Stimulated activated memory B cell treated with anti-CD40 and anti-IgM and Interleukin-4, amounts not matched to agents 10 μg/mL and 1 μg/mL and 100 μg/mL, for 72 hours (primary cell): ENCODE measurements around the gene TGFB3.

Source experiments
- ATAC-seq: fragments of 150-1000 bp; cut with Tn5 transposase; 2 replicates; pipeline ENCODE4 v1.10.0; 2021
- H3K27ac Mint-ChIP-seq: one replicate; pipeline ENCODE4 v1.8.0; 2022; ENCODE audit warnings: mild to moderate bottlenecking, mixed read lengths
- H3K27me3 Mint-ChIP-seq: one replicate; pipeline ENCODE4 v1.8.0; 2022; ENCODE audit warnings: mixed read lengths
- H3K36me3 Mint-ChIP-seq: one replicate; pipeline ENCODE4 v1.8.0; 2022; ENCODE audit warnings: mixed read lengths
- H3K4me1 Mint-ChIP-seq: one replicate; pipeline ENCODE4 v1.8.0; 2022; ENCODE audit warnings: mixed read lengths
- H3K4me3 Mint-ChIP-seq: one replicate; pipeline ENCODE4 v1.8.0; 2022; ENCODE audit warnings: mild to moderate bottlenecking, moderate library complexity, mixed read lengths
- H3K9me3 Mint-ChIP-seq: one replicate; pipeline ENCODE4 v1.8.0; 2022; ENCODE audit warnings: mixed read lengths

TGFB3 gene

DNA sequence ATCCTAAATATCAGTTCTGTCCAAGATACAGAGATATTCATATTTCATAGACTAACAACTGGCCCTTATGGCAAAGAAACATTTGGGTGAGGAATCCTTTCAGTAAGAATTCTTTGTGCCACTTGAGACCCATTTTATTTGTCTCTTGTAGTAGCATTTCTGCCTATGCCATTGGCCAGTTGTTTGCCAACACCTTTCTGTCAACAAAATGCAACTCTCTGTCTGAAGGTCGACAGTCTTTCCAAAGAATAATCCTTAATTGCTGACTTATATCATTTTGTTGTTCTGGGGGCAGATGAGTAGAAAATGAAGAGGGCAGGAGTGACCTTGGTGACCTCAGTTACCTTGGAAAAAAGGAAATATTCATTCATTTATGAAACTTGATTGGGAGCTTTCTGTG lies 14.7 kb upstream of the TGFB3 start:
- no peaks in the 10 kb centered on the region for H3K9me3 Mint-ChIP-seq
- H3K4me3 Mint-ChIP-seq, result no peak overlapping the region
- ATAC-seq, result no peak
- no peak overlapping the region for H3K27ac Mint-ChIP-seq
- no peaks in the 10 kb centered on the region for H3K27me3 Mint-ChIP-seq
- H3K4me1 Mint-ChIP-seq, result peaks cover 11% of the 10 kb centered on the region
- H3K36me3 Mint-ChIP-seq, result peaks cover 49% of the 10 kb centered on the region

GRCh38 chr14:75995372-75996041 lies 13.7 kb upstream of the TGFB3 start:
- no peak overlapping the region for H3K27ac Mint-ChIP-seq
- ATAC-seq, result no peak
- H3K4me3 Mint-ChIP-seq, result no peak overlapping the region
- no peaks in the 10 kb centered on the region for H3K9me3 Mint-ChIP-seq
- no peaks in the 10 kb centered on the region for H3K27me3 Mint-ChIP-seq
- peaks cover 42% of the 10 kb centered on the region for H3K36me3 Mint-ChIP-seq
- H3K4me1 Mint-ChIP-seq, result peaks cover 11% of the 10 kb centered on the region

- Mint-ChIP-seq H3K36me3 (peaks cover 47% of the 10 kb centered on the region), H3K9me3 (no peaks in the 10 kb centered on the region), H3K27ac (no peak overlapping the region), H3K4me1 (peaks cover 11% of the 10 kb centered on the region), H3K27me3 (no peaks in the 10 kb centered on the region), H3K4me3 (no peak overlapping the region)
- peak; percentile 48 for ATAC-seq
Measured at GRCh38 chr14:75993567-75994041, 11.8 kb upstream of the TGFB3 start.

GRCh38 chr14:75991753-75992152 lies 10.0 kb upstream of the TGFB3 start:
- Mint-ChIP-seq H3K4me1 (peaks cover 12% of the 10 kb centered on the region), H3K27ac (no peak overlapping the region)
- no peak for ATAC-seq

GRCh38 chr14:75990297-75990696 lies 8.5 kb upstream of the TGFB3 start:
- no peak for ATAC-seq
- Mint-ChIP-seq H3K4me1 (peaks cover 20% of the 10 kb centered on the region), H3K4me3 (no peak overlapping the region), H3K27me3 (no peaks in the 10 kb centered on the region), H3K36me3 (peaks cover 23% of the 10 kb centered on the region), H3K27ac (no peak overlapping the region), H3K9me3 (no peaks in the 10 kb centered on the region)

More at GRCh38 chr14:75991753-75992152, 10.0 kb upstream of the TGFB3 start:
- Mint-ChIP-seq H3K27me3 (no peaks in the 10 kb centered on the region), H3K4me3 (no peak overlapping the region), H3K9me3 (no peaks in the 10 kb centered on the region), H3K36me3 (peaks cover 34% of the 10 kb centered on the region)

GRCh38 chr14:75989134-75989533 lies 7.3 kb upstream of the TGFB3 start:
- Mint-ChIP-seq H3K27me3 (no peaks in the 10 kb centered on the region), H3K36me3 (peaks cover 17% of the 10 kb centered on the region), H3K4me1 (peaks cover 18% of the 10 kb centered on the region), H3K9me3 (no peaks in the 10 kb centered on the region), H3K4me3 (no peak overlapping the region), H3K27ac (no peak overlapping the region)
- no peak for ATAC-seq

DNA sequence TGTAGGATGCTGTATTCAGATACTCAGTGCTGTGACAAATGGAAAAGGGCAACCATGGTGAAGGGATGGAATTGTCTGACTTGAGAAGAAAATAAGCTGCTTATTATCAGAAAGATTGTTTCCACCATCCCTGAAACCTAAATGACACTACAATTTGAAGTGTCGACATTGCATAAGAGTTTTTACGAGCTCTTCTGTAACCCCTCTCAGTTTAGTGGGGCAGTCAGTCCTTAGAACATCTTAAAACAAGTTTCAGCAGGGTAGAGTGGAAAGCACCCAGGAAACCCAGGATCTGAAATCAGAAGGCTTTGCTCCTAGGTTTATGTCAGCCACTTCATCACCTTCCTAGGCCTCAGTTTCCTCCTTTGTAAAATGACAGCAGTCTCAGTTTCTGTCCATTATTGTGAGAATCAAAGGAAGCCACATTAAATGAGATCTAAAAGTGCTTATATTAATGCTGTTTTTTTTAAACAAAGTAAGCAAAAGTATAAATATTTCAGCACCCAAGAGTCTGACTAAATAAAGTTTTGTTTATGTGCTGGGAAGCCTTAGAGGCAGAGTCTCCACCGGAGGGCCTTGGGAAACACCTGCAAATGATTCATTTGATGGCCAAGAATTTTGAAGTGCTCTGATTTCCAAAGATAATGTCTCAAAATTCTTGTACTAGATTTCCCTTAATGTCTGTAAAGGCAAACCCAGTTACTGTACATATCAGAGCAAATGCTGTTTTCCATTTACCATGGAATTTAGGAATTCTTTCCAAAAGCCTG lies 5.6 kb upstream of the TGFB3 start:
- no peak for ATAC-seq
- no peak overlapping the region for H3K4me3 Mint-ChIP-seq
- H3K27ac Mint-ChIP-seq, result no peak overlapping the region
- H3K4me1 Mint-ChIP-seq, result peaks cover 9% of the 10 kb centered on the region
- H3K36me3 Mint-ChIP-seq, result peaks cover 15% of the 10 kb centered on the region
- no peaks in the 10 kb centered on the region for H3K9me3 Mint-ChIP-seq
- no peaks in the 10 kb centered on the region for H3K27me3 Mint-ChIP-seq

GRCh38 chr14:75986439-75986765 lies 4.6 kb upstream of the TGFB3 start:
- H3K36me3 Mint-ChIP-seq, result peaks cover 15% of the 10 kb centered on the region
- H3K9me3 Mint-ChIP-seq, result no peaks in the 10 kb centered on the region
- peak overlapping the region; percentile 84 for H3K4me3 Mint-ChIP-seq
- H3K27ac Mint-ChIP-seq, result peak overlapping the region; percentile 77
- no peak for ATAC-seq
- H3K27me3 Mint-ChIP-seq, result no peaks in the 10 kb centered on the region
- peaks cover 16% of the 10 kb centered on the region for H3K4me1 Mint-ChIP-seq

DNA sequence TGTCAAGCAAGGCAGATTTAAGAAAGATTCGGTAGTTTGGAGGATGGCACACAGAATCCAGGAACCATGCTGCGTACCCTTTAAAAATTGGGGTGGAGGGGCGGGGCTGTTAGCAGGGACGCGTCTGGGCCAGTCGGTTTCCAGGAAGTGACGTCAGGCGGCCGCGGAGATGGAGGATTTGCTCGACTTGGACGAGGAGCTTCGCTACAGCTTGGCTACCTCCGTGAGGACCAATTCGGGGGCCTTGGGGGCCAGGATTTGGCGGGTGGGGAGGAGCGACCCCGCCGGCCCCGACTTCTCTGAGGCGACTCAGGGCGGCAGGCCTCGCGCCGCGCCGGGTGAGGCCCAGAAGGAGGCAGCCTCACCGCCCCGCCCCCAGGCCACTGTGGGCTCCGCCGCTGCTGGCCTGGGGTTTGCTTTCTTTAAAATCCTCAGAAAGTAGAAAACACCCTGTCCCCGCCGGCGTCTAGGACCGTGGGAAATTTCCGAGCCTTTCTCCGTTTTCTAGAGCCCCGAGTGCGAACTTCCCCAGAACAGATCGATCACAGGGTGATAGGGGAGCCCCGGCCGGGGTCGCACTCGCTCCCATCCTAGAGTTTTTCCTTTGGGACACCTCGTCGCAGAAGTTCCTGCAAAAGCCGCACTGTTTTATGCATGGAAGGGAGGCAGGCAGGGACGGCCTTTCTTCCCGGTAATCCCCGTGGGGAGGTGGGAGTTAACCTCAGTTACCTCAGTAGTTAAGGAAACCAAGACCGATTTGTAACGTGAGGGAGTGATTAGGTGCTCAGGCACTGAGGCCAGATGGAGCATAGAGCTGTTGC lies 4.0 kb upstream of the TGFB3 start, which contains the start of gene IFT43:
TSS of gene IFT43 (plus strand) at position 146 of the 821 bp plus-strand sequence. CDS start at position 170, 24 bp downstream.
- Mint-ChIP-seq H3K4me1 (peaks cover 22% of the 10 kb centered on the region), H3K9me3 (no peaks in the 10 kb centered on the region), H3K27ac (peak within 1 kb of the TSS; percentile 77), H3K36me3 (peaks cover 15% of the 10 kb centered on the region), H3K4me3 (peak within 1 kb of the TSS; percentile 84), H3K27me3 (no peaks in the 10 kb centered on the region)
- peak; percentile 86 for ATAC-seq

DNA sequence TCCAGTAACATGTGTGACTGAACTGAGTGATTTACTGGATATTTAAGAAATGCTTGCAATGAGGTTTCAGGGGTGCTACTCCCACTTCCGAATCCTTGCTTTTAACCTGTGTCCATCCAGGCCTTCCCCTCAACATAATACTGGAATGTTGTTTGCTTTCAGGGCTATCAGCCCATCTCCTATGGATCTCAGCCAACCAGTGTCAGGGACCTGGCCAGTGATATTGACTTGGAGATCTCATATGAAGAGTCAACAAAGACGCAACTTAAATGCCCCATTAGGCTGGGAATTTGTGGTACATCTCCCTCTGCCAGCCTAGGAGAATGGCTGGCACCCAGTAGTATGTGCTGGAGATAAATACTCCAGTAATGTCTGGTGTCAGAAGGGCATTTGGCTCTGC lies 2.9 kb upstream of the TGFB3 start:
- no peak for ATAC-seq
- Mint-ChIP-seq H3K36me3 (peaks cover 4% of the 10 kb centered on the region), H3K9me3 (no peaks in the 10 kb centered on the region), H3K4me3 (no peak overlapping the region), H3K27ac (no peak overlapping the region), H3K27me3 (no peaks in the 10 kb centered on the region), H3K4me1 (peaks cover 30% of the 10 kb centered on the region)

GRCh38 chr14:75983019-75983358 lies 1.2 kb upstream of the TGFB3 start:
- no peaks in the 10 kb centered on the region for H3K9me3 Mint-ChIP-seq
- peak overlapping the region; percentile 77 for H3K4me3 Mint-ChIP-seq
- peaks cover 47% of the 10 kb centered on the region for H3K4me1 Mint-ChIP-seq
- H3K36me3 Mint-ChIP-seq, result no peaks in the 10 kb centered on the region
- H3K27ac Mint-ChIP-seq, result peak overlapping the region; percentile 77
- no peak for ATAC-seq
- H3K27me3 Mint-ChIP-seq, result no peaks in the 10 kb centered on the region

GRCh38 chr14:75982266-75983018 lies 647 bp upstream of the TGFB3 start:
- no peaks in the 10 kb centered on the region for H3K27me3 Mint-ChIP-seq
- peak overlapping the region; percentile 77 for H3K4me3 Mint-ChIP-seq
- peaks cover 52% of the 10 kb centered on the region for H3K4me1 Mint-ChIP-seq
- H3K27ac Mint-ChIP-seq, result peak overlapping the region; percentile 77
- H3K36me3 Mint-ChIP-seq, result no peaks in the 10 kb centered on the region
- no peaks in the 10 kb centered on the region for H3K9me3 Mint-ChIP-seq
- ATAC-seq, result peak; percentile 78

DNA sequence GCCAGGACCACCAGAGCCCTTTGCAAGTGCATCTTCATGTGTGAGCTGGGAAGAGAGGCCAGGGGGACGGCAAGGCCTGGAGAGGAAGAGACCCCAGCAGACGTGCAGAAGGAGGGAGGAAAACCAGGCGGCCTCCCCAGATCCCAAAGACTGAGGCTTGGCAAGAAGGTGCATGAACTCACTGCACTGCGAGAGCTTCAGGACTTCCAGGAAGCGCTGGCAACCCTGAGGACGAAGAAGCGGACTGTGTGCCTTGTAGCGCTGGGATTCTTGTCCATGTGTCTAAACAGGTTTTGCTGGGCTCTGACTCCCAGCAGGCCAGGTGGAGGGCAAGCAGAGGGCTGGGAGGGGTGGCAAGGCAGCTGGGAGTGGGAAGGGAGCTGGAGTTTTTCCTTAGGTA lies 939 bp downstream of the TGFB3 start:
- no peak for ATAC-seq
- H3K27ac Mint-ChIP-seq, result peak overlapping the region; percentile 77
- H3K4me1 Mint-ChIP-seq, result peaks cover 53% of the 10 kb centered on the region
- no peaks in the 10 kb centered on the region for H3K36me3 Mint-ChIP-seq
- peak overlapping the region; percentile 77 for H3K4me3 Mint-ChIP-seq
- no peaks in the 10 kb centered on the region for H3K27me3 Mint-ChIP-seq
- no peaks in the 10 kb centered on the region for H3K9me3 Mint-ChIP-seq

- H3K9me3 Mint-ChIP-seq, result no peaks in the 10 kb centered on the region
- no peak overlapping the region for H3K4me3 Mint-ChIP-seq
- H3K27ac Mint-ChIP-seq, result peak overlapping the region; percentile 77
- no peak for ATAC-seq
- no peaks in the 10 kb centered on the region for H3K36me3 Mint-ChIP-seq
- no peaks in the 10 kb centered on the region for H3K27me3 Mint-ChIP-seq
- peaks cover 53% of the 10 kb centered on the region for H3K4me1 Mint-ChIP-seq
Measured at GRCh38 chr14:75979648-75980565, 1.9 kb downstream of the TGFB3 start.
